ENCODE results near the gene EEA1.
"Not testable (repeated sequence)": the region's sequence is repeated elsewhere in the genome, so short reads cannot be mapped to it uniquely, and the experiment has no call there.

DNA sequence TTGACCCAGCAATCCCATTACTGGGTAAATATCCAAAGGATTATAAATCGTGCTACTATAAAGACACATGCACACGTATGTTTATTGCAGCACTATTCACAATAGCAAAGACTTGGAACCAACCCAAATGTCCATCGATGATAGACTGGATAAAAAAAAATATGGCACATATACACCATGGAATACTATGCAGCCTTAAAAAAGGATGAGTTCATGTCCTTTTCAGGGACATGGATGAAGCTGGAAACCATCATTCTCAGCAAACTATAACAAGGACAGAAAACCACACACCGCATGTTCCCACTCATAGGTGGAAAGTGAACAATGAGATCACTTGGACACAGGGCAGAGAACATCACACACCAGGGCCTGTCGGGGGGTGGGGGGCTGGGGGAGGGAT, 134.7 kb downstream of the EEA1 start:
- TF ChIP-seq CTCF (IDR thresholded peaks at IDR 0.05); POLR2AphosphoS5 (IDR thresholded peaks at IDR 0.05; ENCODE audit: insufficient read depth in 1 of 2, low read depth in 1 of 2): not testable (repeated sequence)

Data from vagina (tissue), 2 donors.